Spinal cord (tissue), 10 donors: ENCODE measurements around the gene FAAP20. TPM values are rescaled to one million over a fixed set of nuclear protein-coding genes. Genes with fewer than 3 reads are reported as not detected.

Experiments
- DNase-seq, 6 donors: peaks; one replicate each; pipeline versions ENCODE4 v3.0.0 to v3.0.0-alpha.2; 2013 to 2015; ENCODE audit warnings: low spot score in 6 of 6, low read depth in 4 of 6
- H3K27ac ChIP-seq: one replicate; pipeline ENCODE4 v1.5.1; 2013; ENCODE audit warnings: low read depth, low read length, control low read depth
- H3K27me3 ChIP-seq: one replicate; pipeline ENCODE4 v1.6.1; 2013; ENCODE audit warnings: low read length; ENCODE audit not compliant: control insufficient read depth, insufficient read depth
- H3K36me3 ChIP-seq: one replicate; pipeline ENCODE4 v1.6.1; 2013; ENCODE audit warnings: low read length; ENCODE audit not compliant: control insufficient read depth, insufficient read depth
- H3K4me1 ChIP-seq: one replicate; pipeline ENCODE4 v1.6.1; 2013; ENCODE audit warnings: low read length; ENCODE audit not compliant: control insufficient read depth, insufficient read depth
- H3K4me3 ChIP-seq: one replicate; pipeline ENCODE4 v1.5.1; 2013; ENCODE audit warnings: low read depth, low read length, control low read depth
- H3K9me3 ChIP-seq: one replicate; pipeline ENCODE4 v1.6.1; 2013; ENCODE audit warnings: low read length; ENCODE audit not compliant: control insufficient read depth, insufficient read depth
- WGBS: methylation state at CpG from one replicate; pipeline ENCODE4 v1.1.5; 2013; ENCODE audit warnings: missing lambda C conversion rate; ENCODE audit not compliant: insufficient coverage; 5-methylcytosine and 5-hydroxymethylcytosine counted together
- polyA plus RNA-seq, 2 donors: library from polyadenylated mRNA; unstranded; fragments of 120-200 nt; gene quantifications; one replicate each; pipeline ENCODE4 v1.2.1, GENCODE V29; 2013; ENCODE audit not compliant: insufficient read length in 2 of 2
- total RNA-seq, 2 donors: library from RNA; depleted of rRNA in 1 of 2; stranded (reverse); fragments of 120-200 nt in 1 of 2; fragments of >200 nt in 1 of 2; gene quantifications; one replicate each; pipeline versions ENCODE4 v1.2.3 to v1.2.4, GENCODE V29; 2013 to 2014
- donor health status: healthy.

The FAAP20 gene
- total and polyA plus RNA-seq, 4 donors = 15.5 to 96.8 (median 57.3) TPM

DNA sequence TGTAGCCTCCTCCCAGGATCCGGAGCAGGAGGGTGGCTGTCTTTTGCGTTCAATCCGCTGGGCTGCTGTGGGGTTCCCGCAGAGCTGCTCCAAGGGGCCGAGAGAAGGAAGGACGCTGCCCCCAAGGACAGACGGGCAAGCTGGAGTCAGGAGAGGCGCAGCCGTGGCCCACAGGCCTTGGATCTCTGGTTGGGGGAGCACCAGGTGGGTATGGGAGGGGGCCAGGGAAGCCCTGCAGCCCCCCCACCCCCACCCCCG is 17.6 kb upstream of the FAAP20 start:
- Histone ChIP-seq H3K27me3 (no peaks in the 10 kb centered on the region), H3K4me1 (peaks cover 71% of the 10 kb centered on the region), H3K9me3 (no peaks in the 10 kb centered on the region), H3K36me3 (peaks cover 8% of the 10 kb centered on the region), H3K4me3 (peak overlapping the region; percentile 39), H3K27ac (peak overlapping the region; percentile 98)
- DNase-seq = no peak
- WGBS = 12% methylated on average over 8 of the region's 10 CpGs

- Histone ChIP-seq H3K27me3 (no peaks in the 10 kb centered on the region), H3K4me1 (peaks cover 80% of the 10 kb centered on the region), H3K27ac (peak overlapping the region; percentile 33), H3K4me3 (no peak overlapping the region), H3K36me3 (peaks cover 3% of the 10 kb centered on the region), H3K9me3 (no peaks in the 10 kb centered on the region)
- DNase-seq = no peak
- 93% methylated on average over 12 of the region's 13 CpGs for WGBS
These were observed 16.2 kb upstream of the FAAP20 start for GRCh38 chr1:2210786-2211185.

DNA sequence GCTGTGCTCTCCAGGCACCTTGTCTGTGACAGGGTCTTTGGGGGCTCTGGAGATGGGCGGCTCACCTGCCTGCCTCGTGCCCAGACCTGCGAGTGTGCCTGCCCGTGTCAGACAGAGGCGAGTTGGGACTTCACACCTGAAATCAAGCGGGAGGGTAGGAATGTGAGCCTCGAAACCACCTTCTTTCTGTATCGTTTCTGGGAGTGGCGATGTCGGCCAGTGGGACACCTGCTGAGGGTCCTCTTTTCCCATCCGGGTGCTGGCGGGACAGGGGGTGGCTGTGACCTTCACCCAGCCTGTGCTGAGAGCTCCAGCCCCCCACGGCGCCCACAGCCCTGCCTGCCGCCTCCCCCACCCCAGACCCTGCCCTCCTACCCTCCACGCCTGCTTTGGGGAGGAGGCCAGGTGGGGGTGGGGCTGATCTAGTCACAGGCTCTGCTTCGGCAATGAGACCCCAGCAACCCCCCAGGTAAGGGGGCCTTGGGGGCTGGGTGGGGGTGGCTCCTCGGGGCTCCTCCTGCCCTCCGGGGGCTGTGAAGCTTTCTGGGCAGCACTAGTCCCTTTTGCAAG is 15.6 kb upstream of the FAAP20 start:
- no peak for DNase-seq
- no peak overlapping the region for H3K4me3 ChIP-seq
- no peak overlapping the region for H3K27ac ChIP-seq
- H3K27me3 ChIP-seq = no peaks in the 10 kb centered on the region
- H3K4me1 ChIP-seq = peaks cover 79% of the 10 kb centered on the region
- H3K9me3 ChIP-seq = no peaks in the 10 kb centered on the region
- peaks cover 2% of the 10 kb centered on the region for H3K36me3 ChIP-seq
- 77% methylated on average over 12 of the region's 19 CpGs for WGBS

GRCh38 chr1:2209400-2210083 is 15.0 kb upstream of the FAAP20 start:
- Histone ChIP-seq H3K4me3 (no peak overlapping the region), H3K9me3 (no peaks in the 10 kb centered on the region), H3K27ac (peak overlapping the region; percentile 35), H3K4me1 (peaks cover 74% of the 10 kb centered on the region), H3K27me3 (no peaks in the 10 kb centered on the region), H3K36me3 (peaks cover 2% of the 10 kb centered on the region)
- 62% methylated on average over 14 of the region's 18 CpGs for WGBS
- DNase-seq = no peak

DNA sequence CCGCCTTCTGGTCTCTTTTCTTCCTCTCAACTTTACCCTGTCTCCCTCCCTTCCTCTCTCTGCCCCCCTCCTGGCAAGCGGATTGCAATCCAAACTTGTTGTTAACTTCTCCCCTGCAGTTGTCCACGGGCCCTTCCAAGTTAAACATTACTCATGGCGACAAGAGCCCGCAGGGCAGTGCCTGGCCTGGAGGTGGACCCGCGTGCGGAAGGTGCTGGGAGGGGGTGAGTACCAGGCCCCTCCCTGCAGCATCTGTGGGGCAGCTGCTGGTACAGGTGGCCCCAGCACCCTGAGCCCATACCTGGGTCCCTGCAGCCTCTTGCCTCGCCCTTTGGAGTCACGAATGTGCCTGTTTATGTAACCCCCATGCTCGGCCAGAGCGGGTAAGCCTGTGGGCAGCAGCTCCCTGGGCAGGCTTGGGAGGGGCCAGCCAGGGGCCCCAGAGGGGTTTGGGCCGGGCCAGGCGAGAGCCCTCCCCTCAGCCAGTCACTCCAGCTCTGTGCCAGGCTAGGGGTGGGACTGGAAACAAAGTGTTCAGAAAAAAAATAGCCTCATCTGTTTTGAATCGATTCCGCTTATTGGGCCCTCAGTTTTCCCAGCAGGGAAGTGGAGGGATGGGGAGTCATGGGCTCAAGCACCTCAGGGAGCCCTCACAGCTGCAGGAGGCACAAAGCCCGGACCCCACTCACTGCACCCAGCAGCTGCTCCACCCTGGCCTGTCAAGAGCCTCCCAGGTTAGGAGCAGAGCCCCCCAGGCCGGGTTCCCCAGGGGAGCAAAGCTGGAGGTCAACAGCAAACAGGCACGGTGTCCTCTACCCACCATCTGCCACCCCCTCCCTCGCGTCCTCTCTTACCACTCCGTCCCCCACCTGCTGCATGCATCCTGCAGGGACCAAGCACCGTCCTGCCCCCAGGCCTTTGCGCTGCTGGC is 14.0 kb upstream of the FAAP20 start:
- Histone ChIP-seq H3K4me3 (no peak overlapping the region), H3K4me1 (peaks cover 74% of the 10 kb centered on the region), H3K36me3 (peaks cover 2% of the 10 kb centered on the region), H3K9me3 (no peaks in the 10 kb centered on the region), H3K27ac (peak overlapping the region; percentile 68), H3K27me3 (no peaks in the 10 kb centered on the region)
- WGBS = 55% methylated on average over 22 of the region's 24 CpGs
- DNase-seq = peak in 1 of 6 donors; percentile 72

DNA sequence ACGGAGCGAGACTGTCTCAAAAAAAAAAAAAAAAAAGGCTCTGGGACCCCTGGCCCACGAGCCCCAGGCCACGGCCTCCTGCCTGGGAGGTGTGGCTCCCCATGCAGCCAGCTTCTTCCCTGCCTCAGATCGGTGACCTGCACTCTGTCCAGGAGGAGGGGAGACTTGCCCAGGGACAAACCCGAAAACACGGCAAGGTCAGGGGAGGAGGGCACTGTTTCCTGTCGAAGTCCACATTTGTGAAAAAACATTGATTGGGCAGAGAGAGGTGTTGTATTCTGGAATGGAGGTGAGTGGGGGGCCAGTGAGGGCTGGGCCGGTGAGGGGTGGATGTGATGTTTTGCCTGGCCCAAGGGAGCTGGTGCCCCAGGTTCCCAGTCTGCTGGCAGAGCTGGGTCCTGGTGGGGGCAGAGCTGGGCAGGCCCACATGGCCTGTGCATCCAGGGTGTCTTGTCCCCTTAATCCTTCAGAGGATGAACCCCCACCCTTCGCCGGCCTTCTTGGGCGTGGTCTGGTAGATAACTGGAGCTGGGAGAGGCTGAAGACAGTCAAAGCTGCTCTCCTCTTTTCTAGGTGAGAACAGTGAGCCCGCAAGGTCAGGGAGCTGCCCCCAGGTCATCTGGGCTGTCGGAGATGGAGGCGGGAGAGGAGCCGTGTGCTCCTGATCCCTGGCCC is 12.4 kb upstream of the FAAP20 start:
- H3K27ac ChIP-seq = peak overlapping the region; percentile 78
- 87% methylated on average over 15 of the region's 16 CpGs for WGBS
- peaks cover 2% of the 10 kb centered on the region for H3K36me3 ChIP-seq
- H3K4me3 ChIP-seq = no peak overlapping the region
- DNase-seq = no peak
- H3K27me3 ChIP-seq = no peaks in the 10 kb centered on the region
- no peaks in the 10 kb centered on the region for H3K9me3 ChIP-seq
- peaks cover 61% of the 10 kb centered on the region for H3K4me1 ChIP-seq

DNA sequence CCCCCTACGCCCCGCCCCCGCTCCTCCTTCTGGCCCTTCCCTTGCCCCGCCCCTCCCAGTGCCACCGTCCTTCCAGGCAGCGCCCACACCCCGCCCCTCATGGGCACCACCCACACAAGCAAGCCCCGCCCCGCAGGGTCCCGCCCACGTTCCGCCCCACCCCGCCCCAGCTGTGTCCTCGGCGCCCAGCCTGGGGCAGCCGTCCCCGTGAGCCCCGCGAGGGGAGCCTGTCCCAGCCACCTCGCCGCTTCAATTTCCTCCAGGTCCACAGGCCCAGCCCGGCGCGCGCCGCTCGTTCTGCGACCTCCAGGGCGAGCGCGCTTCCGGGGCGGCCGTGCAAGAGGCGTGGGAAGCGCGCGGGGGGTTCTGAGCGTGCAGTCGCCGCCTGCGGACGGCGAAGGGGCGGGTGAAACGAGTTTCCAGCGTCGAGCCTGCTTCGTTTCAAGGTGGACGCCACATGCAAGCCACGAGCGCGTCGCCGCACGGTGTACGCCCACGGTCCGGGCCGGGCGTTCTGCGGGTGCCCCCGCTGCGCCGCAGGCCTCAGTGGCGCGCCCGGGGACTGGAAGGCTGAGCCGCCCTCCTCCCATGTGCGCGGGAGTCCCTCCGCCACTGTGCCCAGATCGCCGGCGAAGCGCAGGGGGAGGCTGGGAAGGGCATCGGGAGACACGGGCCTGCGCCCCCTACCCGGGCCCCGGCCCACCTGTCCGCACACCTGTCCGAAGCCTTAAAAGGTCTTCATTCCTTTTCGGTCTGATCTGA is 10.8 kb upstream of the FAAP20 start:
- H3K27me3 ChIP-seq = no peaks in the 10 kb centered on the region
- 4% methylated on average over 76 of the region's 84 CpGs for WGBS
- peak overlapping the region; percentile 32 for H3K4me3 ChIP-seq
- no peaks in the 10 kb centered on the region for H3K9me3 ChIP-seq
- H3K27ac ChIP-seq = no peak overlapping the region
- DNase-seq = peak in 5 of 6 donors; percentile 65 to 97 (median 86)
- peaks cover 3% of the 10 kb centered on the region for H3K36me3 ChIP-seq
- peaks cover 60% of the 10 kb centered on the region for H3K4me1 ChIP-seq

- 2% methylated on average over 26 of the region's 60 CpGs for whole genome bisulfite sequencing
These were observed 10.0 kb upstream of the FAAP20 start for GRCh38 chr1:2204415-2205190.

More at GRCh38 chr1:2204415-2205190, 10.0 kb upstream of the FAAP20 start:
- no peaks in the 10 kb centered on the region for H3K9me3 ChIP-seq
- H3K4me3 ChIP-seq = peak overlapping the region; percentile 49
- H3K4me1 ChIP-seq = peaks cover 54% of the 10 kb centered on the region
- H3K27me3 ChIP-seq = no peaks in the 10 kb centered on the region
- DNase-seq = peak in 3 of 6 donors; percentile 54 to 86 (median 86)
- H3K36me3 ChIP-seq = peaks cover 4% of the 10 kb centered on the region
- peak overlapping the region; percentile 75 for H3K27ac ChIP-seq
